K562 (cell line): ENCODE measurements around the gene PLEKHN1. TPM values are rescaled to one million over a fixed set of nuclear protein-coding genes. Genes with fewer than 3 reads are reported as not detected.

ENCODE experiments used
- CREB3 ChIP-seq: fragments of 450-650 bp; conservative IDR thresholded peaks from 2 replicates; pipeline ENCODE4 v1.6.1; 2016; ENCODE audit warnings: missing genetic modification characterization, low read depth, mild to moderate bottlenecking, missing compliant biosample characterization, moderate library complexity
- FOXO4 ChIP-seq: fragments of 450-650 bp; formaldehyde crosslinking; IDR thresholded peaks from 2 replicates; pipeline ENCODE4 v1.4.0; 2020; ENCODE audit warnings: mild to moderate bottlenecking, moderate library complexity
- HNRNPH1 ChIP-seq: fragments of 200-400 bp; formaldehyde crosslinking; optimal IDR thresholded peaks from 2 replicates; pipeline ENCODE3; 2017; ENCODE audit warnings: low read depth, mild to moderate bottlenecking, low read length, moderate library complexity
- MEF2D ChIP-seq: conservative IDR thresholded peaks from 2 replicates; pipeline ENCODE4 v1.6.1; 2016; ENCODE audit warnings: low read depth, missing genetic modification characterization, missing compliant biosample characterization
- RFX5 ChIP-seq: IDR thresholded peaks from 2 replicates; pipeline ENCODE4 v1.6.1; 2011; ENCODE audit warnings: low read depth, mild to moderate bottlenecking, improper control_type of control experiment, low read length
- TEAD2 ChIP-seq: fragments of 450-650 bp; IDR thresholded peaks from 2 replicates; pipeline ENCODE4 v1.6.1; 2016; ENCODE audit warnings: missing genetic modification characterization, control low read depth, missing compliant biosample characterization
- polyA plus RNA-seq, 8 experiments: library from polyadenylated mRNA; depleted of rRNA in 4 of 8; stranded (reverse) in 5 of 8; unstranded in 3 of 8; fragments of >200 nt; fragmentation: Nextera tagmentation in 2 of 8; fragmentation: Illumina TruSeq in 1 of 8; extraction: Ambion mirVana in 2 of 8; extraction: Trizol in 1 of 8; gene quantifications; 2 replicates each; pipeline versions ENCODE4 v1.2.1 to v1.2.3, GENCODE V29; 2011 to 2014; ENCODE audit warnings: inconsistent platforms in 1 of 8, missing spikeins in 1 of 8
- total RNA-seq, 7 experiments: library from RNA; depleted of rRNA in 6 of 7; stranded (reverse); fragments of >200 nt in 6 of 7; fragmentation: Illumina TruSeq in 2 of 7; extraction: Trizol in 2 of 7; gene quantifications; 2 replicates each; pipeline versions ENCODE4 v1.2.1 to v1.2.3, GENCODE V29; 2011 to 2021; ENCODE audit warnings: low replicate concordance in 1 of 7
- TF ChIP-seq, protein P1 (sequence below): fragments of 450-650 bp; IDR thresholded peaks from 2 replicates; pipeline ENCODE4 v1.6.1; 2016; ENCODE audit warnings: mild to moderate bottlenecking, moderate library complexity
- TF ChIP-seq, protein P2 (sequence below): sonication (generic); formaldehyde crosslinking; IDR thresholded peaks from 2 replicates; pipeline ENCODE4 v1.5.0; 2020; ENCODE audit warnings: missing genetic modification reagents

Gene PLEKHN1
- total and polyA plus RNA-seq, 9 of the 15 experiments (the other 6 are each of a cell fraction or from before 2014, with no cell fraction given), result 0.07 to 1.5 (median 0.13) TPM; not detected in 2

GRCh38 chr1:1004780-1005697 lies 38.8 kb downstream of the PLEKHN1 start (continued):
- TF ChIP-seq RFX5, result no peak
- TF ChIP-seq, protein P1, sequence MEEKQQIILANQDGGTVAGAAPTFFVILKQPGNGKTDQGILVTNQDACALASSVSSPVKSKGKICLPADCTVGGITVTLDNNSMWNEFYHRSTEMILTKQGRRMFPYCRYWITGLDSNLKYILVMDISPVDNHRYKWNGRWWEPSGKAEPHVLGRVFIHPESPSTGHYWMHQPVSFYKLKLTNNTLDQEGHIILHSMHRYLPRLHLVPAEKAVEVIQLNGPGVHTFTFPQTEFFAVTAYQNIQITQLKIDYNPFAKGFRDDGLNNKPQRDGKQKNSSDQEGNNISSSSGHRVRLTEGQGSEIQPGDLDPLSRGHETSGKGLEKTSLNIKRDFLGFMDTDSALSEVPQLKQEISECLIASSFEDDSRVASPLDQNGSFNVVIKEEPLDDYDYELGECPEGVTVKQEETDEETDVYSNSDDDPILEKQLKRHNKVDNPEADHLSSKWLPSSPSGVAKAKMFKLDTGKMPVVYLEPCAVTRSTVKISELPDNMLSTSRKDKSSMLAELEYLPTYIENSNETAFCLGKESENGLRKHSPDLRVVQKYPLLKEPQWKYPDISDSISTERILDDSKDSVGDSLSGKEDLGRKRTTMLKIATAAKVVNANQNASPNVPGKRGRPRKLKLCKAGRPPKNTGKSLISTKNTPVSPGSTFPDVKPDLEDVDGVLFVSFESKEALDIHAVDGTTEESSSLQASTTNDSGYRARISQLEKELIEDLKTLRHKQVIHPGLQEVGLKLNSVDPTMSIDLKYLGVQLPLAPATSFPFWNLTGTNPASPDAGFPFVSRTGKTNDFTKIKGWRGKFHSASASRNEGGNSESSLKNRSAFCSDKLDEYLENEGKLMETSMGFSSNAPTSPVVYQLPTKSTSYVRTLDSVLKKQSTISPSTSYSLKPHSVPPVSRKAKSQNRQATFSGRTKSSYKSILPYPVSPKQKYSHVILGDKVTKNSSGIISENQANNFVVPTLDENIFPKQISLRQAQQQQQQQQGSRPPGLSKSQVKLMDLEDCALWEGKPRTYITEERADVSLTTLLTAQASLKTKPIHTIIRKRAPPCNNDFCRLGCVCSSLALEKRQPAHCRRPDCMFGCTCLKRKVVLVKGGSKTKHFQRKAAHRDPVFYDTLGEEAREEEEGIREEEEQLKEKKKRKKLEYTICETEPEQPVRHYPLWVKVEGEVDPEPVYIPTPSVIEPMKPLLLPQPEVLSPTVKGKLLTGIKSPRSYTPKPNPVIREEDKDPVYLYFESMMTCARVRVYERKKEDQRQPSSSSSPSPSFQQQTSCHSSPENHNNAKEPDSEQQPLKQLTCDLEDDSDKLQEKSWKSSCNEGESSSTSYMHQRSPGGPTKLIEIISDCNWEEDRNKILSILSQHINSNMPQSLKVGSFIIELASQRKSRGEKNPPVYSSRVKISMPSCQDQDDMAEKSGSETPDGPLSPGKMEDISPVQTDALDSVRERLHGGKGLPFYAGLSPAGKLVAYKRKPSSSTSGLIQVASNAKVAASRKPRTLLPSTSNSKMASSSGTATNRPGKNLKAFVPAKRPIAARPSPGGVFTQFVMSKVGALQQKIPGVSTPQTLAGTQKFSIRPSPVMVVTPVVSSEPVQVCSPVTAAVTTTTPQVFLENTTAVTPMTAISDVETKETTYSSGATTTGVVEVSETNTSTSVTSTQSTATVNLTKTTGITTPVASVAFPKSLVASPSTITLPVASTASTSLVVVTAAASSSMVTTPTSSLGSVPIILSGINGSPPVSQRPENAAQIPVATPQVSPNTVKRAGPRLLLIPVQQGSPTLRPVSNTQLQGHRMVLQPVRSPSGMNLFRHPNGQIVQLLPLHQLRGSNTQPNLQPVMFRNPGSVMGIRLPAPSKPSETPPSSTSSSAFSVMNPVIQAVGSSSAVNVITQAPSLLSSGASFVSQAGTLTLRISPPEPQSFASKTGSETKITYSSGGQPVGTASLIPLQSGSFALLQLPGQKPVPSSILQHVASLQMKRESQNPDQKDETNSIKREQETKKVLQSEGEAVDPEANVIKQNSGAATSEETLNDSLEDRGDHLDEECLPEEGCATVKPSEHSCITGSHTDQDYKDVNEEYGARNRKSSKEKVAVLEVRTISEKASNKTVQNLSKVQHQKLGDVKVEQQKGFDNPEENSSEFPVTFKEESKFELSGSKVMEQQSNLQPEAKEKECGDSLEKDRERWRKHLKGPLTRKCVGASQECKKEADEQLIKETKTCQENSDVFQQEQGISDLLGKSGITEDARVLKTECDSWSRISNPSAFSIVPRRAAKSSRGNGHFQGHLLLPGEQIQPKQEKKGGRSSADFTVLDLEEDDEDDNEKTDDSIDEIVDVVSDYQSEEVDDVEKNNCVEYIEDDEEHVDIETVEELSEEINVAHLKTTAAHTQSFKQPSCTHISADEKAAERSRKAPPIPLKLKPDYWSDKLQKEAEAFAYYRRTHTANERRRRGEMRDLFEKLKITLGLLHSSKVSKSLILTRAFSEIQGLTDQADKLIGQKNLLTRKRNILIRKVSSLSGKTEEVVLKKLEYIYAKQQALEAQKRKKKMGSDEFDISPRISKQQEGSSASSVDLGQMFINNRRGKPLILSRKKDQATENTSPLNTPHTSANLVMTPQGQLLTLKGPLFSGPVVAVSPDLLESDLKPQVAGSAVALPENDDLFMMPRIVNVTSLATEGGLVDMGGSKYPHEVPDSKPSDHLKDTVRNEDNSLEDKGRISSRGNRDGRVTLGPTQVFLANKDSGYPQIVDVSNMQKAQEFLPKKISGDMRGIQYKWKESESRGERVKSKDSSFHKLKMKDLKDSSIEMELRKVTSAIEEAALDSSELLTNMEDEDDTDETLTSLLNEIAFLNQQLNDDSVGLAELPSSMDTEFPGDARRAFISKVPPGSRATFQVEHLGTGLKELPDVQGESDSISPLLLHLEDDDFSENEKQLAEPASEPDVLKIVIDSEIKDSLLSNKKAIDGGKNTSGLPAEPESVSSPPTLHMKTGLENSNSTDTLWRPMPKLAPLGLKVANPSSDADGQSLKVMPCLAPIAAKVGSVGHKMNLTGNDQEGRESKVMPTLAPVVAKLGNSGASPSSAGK, result peak; percentile 54
- TF ChIP-seq MEF2D (tag), result peak; percentile 77
- no peak for TF ChIP-seq FOXO4 (CRISPR knock-in tag)
- TF ChIP-seq HNRNPH1, result no peak
- peak; percentile 51; the same call in 1 of the 2 replicates for TF ChIP-seq TEAD2 (tag)
- TF ChIP-seq, protein P2, sequence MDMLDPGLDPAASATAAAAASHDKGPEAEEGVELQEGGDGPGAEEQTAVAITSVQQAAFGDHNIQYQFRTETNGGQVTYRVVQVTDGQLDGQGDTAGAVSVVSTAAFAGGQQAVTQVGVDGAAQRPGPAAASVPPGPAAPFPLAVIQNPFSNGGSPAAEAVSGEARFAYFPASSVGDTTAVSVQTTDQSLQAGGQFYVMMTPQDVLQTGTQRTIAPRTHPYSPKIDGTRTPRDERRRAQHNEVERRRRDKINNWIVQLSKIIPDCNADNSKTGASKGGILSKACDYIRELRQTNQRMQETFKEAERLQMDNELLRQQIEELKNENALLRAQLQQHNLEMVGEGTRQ, result no peak
- TF ChIP-seq CREB3, result 0 out of 2 replicates have a peak, but pooled peaks have one; percentile 60
